ENCODE results near the gene CHRNB2.

DNA sequence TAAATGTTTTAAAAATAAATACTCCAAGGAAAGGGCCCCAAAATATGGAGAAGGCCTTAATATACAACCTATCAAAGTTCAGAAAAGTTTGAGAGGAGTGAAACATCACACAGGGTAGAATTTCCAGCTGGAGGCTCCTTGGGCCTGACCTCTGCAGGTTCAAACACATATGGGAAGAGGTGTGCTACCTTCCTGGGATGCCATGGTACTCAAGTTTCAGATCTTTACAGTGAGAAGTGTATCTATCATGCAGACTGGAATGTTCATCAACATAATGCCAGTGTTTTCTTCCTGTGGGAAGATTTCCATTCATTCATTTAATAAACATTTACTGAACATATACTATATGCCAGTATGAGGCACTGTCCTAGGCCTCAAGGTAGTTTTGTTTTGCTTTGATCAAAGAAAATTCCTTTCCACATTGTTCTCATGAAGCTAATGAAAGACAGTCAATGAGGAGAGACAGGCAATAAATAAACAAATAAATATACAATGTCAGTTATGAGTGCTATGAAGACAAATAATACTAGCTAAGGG, 55.0 kb downstream of the CHRNB2 start:
- TF ChIP-seq POLR2AphosphoS5 (IDR thresholded peaks at IDR 0.05) (no peak), POLR2A (IDR thresholded peaks at IDR 0.05) (no peak), EP300 (IDR thresholded peaks at IDR 0.05) (no peak)
- TF ChIP-seq, protein P1, sequence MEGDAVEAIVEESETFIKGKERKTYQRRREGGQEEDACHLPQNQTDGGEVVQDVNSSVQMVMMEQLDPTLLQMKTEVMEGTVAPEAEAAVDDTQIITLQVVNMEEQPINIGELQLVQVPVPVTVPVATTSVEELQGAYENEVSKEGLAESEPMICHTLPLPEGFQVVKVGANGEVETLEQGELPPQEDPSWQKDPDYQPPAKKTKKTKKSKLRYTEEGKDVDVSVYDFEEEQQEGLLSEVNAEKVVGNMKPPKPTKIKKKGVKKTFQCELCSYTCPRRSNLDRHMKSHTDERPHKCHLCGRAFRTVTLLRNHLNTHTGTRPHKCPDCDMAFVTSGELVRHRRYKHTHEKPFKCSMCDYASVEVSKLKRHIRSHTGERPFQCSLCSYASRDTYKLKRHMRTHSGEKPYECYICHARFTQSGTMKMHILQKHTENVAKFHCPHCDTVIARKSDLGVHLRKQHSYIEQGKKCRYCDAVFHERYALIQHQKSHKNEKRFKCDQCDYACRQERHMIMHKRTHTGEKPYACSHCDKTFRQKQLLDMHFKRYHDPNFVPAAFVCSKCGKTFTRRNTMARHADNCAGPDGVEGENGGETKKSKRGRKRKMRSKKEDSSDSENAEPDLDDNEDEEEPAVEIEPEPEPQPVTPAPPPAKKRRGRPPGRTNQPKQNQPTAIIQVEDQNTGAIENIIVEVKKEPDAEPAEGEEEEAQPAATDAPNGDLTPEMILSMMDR (IDR thresholded peaks at IDR 0.05): no peak

Data from stomach (tissue), 4 donors.